ENCODE measurements around the gene IRF8.
A peak's percentile ranks its signal among the peaks of the same experiment; 100 is the strongest.
"Not testable (repeated sequence)": the region's sequence is repeated elsewhere in the genome, so short reads cannot be mapped to it uniquely, and the experiment has no call there.

The IRF8 gene

DNA sequence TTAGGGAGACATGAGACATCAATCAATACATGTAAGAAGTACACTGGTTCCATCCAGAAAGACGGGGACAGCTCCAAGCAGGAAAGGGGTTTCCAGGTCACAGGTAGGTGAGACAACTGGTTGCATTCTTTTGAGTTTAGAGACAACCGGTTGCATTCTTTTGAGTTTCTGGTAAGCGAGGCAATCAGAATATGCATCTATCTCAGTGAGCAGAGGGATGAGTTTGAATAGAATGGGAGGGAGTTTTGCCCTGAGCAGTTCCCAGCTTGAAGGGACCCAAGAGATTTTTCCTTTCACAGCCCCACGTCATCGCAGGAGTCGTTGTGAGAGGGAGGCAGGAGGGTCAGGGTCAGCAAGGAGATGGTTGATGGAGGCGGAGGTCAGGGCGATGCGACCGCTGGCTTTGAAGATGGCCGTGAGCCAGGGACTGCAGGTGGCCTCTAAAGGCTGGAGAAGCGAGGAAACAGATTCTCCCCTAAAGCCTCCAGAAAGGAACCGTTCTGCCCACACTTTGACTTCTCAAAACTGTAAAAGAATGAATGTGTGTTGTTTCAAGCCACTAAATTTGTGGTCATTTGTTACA, 36.5 kb downstream of the IRF8 start:
- no peak overlapping the region for H3K4me3 ChIP-seq (ENCODE audit: low read depth, low read length)
- no peak for DNase-seq (ENCODE audit: low read depth)
- TF ChIP-seq, protein P1, sequence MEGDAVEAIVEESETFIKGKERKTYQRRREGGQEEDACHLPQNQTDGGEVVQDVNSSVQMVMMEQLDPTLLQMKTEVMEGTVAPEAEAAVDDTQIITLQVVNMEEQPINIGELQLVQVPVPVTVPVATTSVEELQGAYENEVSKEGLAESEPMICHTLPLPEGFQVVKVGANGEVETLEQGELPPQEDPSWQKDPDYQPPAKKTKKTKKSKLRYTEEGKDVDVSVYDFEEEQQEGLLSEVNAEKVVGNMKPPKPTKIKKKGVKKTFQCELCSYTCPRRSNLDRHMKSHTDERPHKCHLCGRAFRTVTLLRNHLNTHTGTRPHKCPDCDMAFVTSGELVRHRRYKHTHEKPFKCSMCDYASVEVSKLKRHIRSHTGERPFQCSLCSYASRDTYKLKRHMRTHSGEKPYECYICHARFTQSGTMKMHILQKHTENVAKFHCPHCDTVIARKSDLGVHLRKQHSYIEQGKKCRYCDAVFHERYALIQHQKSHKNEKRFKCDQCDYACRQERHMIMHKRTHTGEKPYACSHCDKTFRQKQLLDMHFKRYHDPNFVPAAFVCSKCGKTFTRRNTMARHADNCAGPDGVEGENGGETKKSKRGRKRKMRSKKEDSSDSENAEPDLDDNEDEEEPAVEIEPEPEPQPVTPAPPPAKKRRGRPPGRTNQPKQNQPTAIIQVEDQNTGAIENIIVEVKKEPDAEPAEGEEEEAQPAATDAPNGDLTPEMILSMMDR (IDR thresholded peaks at IDR 0.05; ENCODE audit: control insufficient read depth, extremely low read depth, insufficient read depth): no peak

DNA sequence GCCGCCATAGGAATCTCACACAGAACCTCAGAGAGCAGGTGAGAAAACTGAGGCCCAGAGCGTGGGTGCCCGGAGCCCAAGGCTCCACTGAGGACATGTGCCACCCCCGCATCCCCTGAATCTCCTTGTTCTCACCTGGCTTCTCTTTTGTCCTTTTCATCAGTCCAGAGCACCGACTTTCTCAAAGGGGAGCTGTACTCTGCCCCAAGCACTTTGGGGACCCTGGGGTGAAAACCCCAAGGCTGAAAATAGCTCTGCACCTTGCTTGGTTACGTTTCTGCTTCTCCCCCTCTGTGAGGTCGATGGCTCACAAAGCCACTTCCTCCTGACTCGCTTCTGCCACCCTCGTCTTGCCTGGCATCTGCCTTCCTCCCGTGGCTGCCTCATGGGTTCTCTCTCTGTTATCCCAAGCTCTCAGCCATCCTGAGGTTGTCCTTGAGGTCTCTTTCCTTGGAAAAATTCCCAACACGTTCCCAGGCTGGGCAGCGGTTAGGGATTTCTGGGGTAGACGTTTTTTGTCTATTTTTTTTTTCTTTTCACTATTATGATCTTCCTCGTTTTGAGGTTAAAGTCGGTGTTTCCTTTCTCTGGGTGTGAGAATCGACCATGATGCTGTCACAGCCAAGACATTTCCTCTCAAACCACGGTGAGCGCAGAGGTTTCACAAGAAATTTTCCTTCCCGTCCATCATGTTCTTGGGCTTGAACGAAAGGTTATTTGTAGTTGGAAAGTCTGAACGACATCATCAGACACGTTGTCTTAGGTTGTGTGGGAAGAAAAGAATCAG, 37.2 kb downstream of the IRF8 start:
- DNase-seq (ENCODE audit: low read depth): no peak
- no peak overlapping the region for H3K4me3 ChIP-seq (ENCODE audit: low read depth, low read length)
- TF ChIP-seq, protein P1 (IDR thresholded peaks at IDR 0.05; ENCODE audit: control insufficient read depth, extremely low read depth, insufficient read depth): no peak

DNA sequence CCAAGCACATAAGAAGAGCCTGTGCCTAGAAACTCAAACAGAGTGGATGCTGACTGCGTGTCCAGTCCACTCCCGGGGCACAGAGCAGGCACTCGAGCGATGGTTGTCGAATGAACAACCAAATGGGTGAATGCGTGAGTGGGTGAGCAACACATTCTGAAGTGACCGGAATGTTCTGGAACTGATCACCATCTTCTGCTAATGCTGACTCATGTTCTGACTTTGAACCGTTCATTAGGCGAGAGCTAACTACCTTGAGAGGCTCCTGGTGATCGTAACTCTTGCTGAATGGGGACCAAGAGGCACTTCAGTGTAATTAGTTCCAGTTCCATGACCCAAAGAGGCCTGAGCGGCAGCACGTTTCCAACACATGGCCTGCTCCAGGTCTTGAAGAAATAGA, 37.9 kb downstream of the IRF8 start:
- TF ChIP-seq, protein P1 (IDR thresholded peaks at IDR 0.05; ENCODE audit: control insufficient read depth, extremely low read depth, insufficient read depth): no peak
- H3K4me3 ChIP-seq (ENCODE audit: low read depth, low read length): no peak overlapping the region
- DNase-seq (ENCODE audit: low read depth): no peak

DNA sequence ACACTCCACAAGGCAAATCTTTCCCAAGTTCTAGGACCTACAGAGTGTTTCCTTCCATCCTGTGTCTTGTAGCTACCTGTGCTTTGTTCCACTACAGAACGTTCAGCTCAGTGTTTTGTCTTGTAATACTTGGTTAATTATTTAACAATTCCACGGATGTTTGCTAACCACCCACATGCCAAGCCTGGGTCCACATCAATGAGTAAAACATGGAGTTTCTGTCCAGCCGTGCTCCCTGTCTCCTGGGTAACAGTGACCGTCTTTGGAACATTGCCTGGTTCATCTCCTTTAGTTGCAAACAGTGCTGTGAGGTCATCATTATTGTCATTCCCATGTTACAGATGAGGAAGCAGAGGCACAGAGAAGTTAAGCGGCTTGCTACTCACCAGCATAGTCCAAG, 41.3 kb downstream of the IRF8 start:
- DNase-seq (ENCODE audit: low read depth): peak; percentile 11
- TF ChIP-seq, protein P1 (IDR thresholded peaks at IDR 0.05; ENCODE audit: control insufficient read depth, extremely low read depth, insufficient read depth): no peak
- H3K4me3 ChIP-seq (ENCODE audit: low read depth, low read length): no peak overlapping the region

DNA sequence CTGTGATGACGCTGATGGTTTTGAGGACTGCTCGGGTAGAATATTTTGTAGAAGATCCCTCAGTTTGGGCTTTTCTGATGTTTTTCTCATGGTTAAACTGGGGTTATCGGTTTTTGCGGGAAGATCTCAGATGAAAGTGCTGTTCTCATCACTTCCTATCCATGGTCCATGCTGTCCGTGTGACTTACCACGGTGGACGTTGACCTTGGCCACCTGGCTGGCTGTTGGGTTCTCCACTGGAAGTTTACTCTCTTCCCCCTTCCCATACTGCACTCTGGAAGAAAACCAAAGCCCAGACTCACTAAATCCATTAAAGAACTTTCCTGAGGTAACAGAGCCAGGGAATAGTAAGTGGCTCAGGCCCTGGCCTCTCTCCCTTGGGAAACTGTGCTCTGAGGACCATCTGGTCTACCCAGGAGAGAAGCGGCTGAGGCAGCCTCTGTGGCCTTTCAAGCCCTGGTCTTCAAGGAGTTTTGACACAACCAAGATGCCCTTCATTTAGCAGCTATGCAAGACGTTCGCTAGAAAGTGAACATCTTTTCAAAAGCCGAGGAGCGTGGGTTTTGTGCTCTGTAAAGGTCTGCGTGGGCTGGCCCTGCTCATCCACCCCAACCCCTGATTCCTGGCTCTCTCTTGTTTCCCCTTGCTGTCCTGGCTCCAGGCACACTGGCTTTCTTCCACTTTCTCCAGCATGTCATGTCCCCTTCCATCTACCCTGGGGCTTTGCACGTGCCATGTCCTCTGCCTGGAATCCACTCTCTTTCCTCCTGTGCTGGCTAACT, 43.1 kb downstream of the IRF8 start:
- no peak for DNase-seq (ENCODE audit: low read depth)
- TF ChIP-seq, protein P1 (IDR thresholded peaks at IDR 0.05; ENCODE audit: control insufficient read depth, extremely low read depth, insufficient read depth): no peak
- H3K4me3 ChIP-seq (ENCODE audit: low read depth, low read length): no peak overlapping the region

DNA sequence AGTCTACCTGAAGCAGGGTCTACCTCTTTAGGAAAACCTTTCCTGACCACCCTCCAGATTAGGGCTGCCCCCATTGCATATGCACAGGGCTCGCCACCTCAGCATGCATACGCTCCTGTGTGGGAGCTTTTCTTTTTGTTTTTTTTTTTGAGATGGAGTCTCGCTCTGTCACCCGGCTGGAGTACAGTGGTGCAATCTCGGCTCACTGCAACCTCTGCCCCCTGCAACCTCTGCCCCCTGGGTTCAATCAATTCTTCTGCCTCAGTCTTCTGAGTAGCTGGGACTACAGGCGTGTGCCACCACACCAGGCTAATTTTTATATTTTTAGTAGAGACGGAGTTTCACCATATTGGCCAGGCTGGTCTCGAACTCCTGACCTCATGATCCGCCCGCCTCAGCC, 43.7 kb downstream of the IRF8 start:
- H3K4me3 ChIP-seq (ENCODE audit: low read depth, low read length); DNase-seq (ENCODE audit: low read depth): not testable (repeated sequence)

DNA sequence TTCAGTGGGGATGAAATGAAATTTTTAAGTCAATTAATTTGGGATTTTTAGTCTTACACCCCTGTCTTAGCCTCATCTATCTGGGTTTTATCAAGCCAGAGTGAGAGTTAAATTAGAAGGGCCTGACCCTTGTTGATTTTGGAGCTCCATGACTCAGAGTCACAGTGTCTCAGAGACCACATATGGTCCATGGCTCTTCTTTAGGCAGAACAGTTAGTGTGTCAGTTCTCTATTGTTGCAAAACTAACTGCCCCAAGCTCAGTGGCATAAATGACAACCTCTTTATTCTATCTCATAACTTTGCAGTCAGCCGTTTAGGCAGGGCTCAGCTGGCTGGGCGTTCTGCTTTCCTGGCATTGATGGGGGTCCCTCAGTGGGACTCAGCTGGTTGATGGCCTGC, 44.7 kb downstream of the IRF8 start:
- H3K4me3 ChIP-seq (ENCODE audit: low read depth, low read length): no peak overlapping the region
- DNase-seq (ENCODE audit: low read depth): no peak
- TF ChIP-seq, protein P1 (IDR thresholded peaks at IDR 0.05; ENCODE audit: control insufficient read depth, extremely low read depth, insufficient read depth): no peak

Data from LNCaP clone FGC (cell line).